GM21423 (cell line): Measurements from ENCODE around the gene C17orf75.

Experiments
- ATAC-seq: cut with Tn5 transposase; IDR thresholded peaks from one replicate; pipeline ENCODE4 v1.9.1; 2021; ENCODE audit warnings: mild to moderate bottlenecking, moderate library complexity; ENCODE audit not compliant: unreplicated experiment

Gene C17orf75

GRCh38 chr17:32305049-32305448, 36.9 kb downstream of the C17orf75 start:
- no peak for ATAC-seq

- ATAC-seq = no peak
Observed at GRCh38 chr17:32303781-32304288, 38.1 kb downstream of the C17orf75 start.

DNA sequence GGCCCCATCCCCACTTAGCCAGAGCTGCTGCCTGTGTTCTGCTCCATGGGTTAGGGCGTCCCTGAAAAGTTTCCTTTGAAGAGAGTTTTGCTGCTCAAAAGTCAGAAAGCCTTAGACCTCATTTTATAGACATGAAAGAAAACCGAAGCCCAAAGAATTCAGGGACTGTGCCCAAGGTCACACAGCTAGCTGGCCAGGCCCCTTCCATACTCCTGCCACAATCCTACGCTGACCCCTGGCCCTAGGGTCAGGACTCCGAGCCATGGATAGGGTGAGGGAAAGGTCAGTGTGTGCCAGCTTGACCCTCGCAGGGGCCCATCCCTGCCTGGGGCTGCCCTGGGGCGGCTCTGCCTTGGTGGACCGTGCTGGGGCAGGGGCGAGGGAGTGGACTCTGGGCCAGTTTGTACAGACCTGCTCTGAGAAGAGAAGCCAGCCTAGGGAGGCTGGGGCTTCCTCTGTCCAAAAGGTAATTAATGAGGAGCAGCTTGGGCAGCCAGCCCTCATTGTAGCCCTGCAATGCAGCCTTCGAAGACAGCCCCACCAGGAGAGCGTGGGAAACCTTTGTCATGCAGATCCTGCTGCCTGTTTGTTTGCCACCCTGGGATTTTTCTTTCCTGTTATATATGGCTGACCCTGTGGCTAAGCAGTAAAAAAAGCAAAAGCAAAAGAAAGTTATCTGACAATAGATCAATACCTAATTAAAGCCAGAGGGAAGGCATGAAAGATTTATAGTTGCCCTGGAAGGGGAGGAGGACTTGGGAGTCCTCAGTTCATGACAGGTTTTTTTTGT, 38.9 kb downstream of the C17orf75 start:
- no peak for ATAC-seq

DNA sequence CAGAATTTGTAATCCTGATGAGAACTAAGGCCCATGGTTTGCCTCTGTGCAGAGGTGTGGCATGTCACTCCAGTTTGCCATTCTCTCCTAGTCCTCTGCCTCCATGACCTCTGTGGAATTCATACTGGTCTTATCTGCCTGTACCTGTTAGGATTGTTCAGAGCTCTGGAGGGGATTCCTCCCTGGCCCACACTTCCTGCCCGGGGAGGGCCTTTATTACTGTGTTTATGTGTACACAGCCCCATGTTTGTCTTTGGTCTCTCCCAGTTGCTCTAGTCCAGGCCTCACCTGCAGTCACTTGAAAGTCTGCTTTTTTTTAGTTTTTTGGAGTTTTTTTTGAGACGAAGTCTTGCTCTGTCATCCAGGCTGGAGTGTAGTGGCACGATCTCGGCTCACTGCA, 39.9 kb downstream of the C17orf75 start:
- ATAC-seq = no peak

GRCh38 chr17:32299580-32300164, 42.3 kb downstream of the C17orf75 start:
- ATAC-seq = no peak

DNA sequence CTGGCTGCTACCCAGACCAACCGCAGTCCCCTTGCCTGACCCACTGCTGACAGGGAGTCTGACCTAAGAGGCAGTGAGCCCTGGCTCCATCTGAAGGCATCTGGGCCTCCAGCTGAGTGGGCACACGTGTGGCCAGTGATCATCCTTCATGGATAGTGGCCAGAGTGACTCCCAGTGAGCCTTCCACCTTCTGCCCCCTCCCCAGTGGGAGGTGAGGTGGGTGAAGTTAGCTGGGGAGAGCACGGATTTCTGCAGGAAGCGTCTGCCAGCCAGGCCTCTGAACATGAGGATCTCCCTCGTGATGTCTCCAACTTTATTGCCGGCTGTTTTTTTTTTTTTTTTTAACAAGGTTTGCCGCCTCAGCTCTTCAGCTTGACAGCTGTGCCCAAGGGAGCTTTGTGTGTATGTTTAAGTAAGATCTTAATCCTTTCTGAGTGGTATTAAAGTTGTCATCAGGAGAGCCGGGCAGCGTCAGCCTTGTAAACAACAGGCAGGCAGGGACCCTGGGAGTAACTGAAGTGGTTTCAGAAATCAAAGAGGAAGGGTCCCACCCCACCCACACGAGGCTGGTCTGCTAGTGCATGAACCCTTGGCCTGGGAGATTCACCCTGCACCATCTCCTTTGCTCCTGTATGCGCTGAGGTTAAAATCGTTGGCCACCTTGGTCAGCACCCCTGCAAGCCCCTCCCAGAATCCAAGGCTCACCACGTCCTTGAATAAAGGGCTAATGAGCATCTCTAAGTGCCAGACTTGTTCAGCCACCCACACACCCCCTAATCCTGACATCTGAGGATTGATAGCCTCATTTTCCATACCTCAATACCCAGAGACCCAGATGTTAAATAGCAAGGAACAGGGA, 43.0 kb downstream of the C17orf75 start:
- no peak for ATAC-seq

DNA sequence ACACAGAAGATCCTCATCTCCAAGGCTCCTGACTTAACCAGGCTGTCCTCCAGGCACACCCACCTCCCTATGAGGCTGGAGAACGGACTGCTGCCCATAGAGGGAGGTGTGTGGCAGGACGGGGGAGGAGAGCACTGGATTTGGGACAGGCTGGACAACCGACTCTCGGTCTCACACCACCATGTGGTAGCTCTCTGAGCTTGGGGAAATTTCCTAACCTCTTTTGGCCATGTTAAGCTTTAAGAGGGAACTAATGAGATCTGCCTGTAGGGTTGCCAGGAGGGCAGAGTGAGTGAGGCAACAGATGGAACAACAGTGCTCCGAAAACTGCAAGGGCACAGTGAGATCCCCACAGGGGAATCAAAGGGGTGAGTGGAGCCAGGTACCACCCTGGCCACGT, 43.7 kb downstream of the C17orf75 start:
- no peak for ATAC-seq

DNA sequence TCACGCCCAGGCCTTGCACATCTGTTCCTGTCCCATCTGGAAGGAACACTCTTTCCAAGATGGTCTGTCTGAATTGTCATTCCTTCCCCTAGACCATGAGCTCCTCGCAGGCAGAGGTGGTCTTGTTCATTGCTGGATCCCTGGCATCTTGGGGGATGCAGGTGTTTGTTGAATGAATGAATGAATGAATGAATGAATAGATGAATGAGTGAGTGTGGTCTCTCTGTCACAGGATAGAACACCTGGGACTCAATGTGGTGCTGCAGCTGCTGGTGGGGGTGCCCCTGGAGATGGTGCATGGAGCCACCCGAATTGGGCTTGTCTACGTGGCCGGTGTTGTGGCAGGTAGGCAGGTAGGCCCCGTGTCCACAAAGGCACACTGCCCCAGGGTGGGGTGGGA, 44.1 kb downstream of the C17orf75 start:
- no peak for ATAC-seq

- ATAC-seq = no peak
Observed at GRCh38 chr17:32297424-32297823, 44.5 kb downstream of the C17orf75 start.

- no peak for ATAC-seq
Observed at GRCh38 chr17:32292094-32292493, 49.9 kb downstream of the C17orf75 start.

DNA sequence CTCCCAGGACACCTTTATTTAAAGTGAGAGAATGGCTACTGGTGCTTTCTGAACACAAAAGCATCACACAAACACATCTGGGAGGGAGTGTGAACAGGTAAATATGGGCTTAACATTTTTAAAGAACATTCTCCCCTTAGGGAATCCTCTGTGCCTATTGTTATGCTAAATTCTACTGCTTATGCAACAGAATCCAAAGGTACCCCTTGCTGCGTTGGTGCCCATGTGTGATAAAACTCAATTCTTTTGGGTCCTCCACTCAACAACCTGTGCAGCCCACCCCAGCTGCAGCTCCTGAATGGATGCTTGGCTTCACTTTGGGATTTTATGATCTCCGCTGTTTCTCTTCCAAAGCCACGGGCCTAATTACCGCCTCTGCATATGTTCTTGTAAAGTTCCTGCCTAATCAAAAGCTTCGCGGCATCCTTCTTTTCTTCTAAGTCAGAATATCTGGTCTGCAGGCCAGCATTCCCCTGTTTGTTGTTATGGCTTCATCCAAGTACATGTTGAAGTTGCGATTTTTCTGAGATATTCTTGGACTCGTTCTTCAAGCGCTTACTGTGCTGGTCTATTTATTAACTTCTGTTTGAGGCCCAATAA, 52.4 kb downstream of the C17orf75 start:
- no peak for ATAC-seq

DNA sequence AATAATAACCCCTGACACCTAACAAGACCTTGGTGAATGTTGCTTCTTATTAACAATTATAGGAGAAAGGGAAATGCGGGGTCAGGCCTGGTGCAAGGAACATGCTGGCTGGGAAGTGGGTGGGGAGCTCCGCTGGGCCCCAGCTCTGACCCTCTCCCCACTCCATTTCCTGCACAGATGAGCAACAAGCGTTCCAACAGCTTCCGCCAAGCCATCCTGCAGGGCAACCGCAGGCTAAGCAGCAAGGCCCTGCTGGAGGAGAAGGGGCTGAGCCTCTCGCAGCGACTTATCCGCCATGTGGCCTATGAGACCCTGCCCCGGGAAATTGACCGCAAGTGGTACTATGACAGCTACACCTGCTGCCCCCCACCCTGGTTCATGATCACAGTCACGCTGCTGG, 53.4 kb downstream of the C17orf75 start:
- ATAC-seq = no peak

DNA sequence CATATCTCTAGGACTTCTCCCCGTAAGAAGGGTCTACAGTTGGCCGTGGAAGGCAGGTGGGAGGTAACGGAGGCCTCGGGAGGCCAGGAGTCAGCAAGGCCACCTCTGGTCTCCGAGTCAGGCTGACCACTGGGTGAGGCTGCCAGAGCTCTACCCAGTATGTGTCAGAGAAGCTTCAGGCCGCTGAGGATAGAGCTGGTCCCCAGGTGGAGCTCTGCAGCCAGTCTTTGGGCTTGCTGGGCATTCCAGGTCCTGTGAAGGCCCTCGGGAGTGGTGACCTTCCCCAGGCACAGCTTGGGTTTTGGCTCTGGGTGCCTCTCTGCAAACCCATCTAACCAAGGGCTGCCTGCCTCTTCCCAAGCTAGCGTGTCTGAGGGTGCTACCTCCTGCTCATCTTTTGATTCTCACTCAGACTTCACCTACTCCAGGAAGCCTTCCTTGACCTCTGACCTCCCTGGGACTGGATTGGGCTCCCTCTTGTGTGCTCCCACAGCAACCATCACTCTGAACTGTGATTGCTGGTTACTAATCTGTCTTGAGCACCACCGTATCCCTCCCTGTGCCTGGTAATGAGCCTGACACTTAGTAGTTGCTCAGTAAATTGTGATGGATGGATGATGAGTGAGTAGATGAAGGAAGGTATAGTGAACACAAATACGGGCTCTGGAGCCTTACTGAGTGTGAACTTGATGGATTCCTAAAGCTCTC, 54.0 kb downstream of the C17orf75 start:
- no peak for ATAC-seq

GRCh38 chr17:32286518-32286900, 55.5 kb downstream of the C17orf75 start:
- ATAC-seq = no peak

- ATAC-seq = no peak
Observed at GRCh38 chr17:32285746-32286517, 56.0 kb downstream of the C17orf75 start.

- ATAC-seq = no peak
Observed at GRCh38 chr17:32285306-32285705, 56.7 kb downstream of the C17orf75 start.

- no peak for ATAC-seq
Observed at GRCh38 chr17:32283745-32284201, 58.2 kb downstream of the C17orf75 start.

DNA sequence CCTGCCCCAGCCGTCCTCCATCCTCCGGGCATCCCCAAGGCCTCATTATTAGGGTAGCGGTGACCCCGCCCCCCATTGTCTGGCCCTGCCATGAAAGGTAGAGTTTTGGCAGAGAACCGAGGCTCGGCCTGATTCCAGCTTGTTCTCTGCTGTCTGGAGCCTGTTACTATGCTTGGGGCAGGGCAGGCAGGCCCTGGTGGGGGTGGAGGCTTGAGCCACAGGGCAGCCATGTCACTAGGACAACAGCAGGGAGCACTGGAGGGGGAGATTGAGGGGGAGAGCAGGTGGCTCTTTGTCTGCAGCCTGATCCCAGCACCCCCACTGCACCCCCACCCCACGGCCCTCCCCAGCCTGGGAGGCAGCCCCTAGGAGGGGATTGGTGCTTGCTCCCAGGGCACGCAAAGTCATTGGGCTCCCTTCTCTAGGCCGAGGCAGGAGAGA, 60.9 kb downstream of the C17orf75 start:
- ATAC-seq = no peak

DNA sequence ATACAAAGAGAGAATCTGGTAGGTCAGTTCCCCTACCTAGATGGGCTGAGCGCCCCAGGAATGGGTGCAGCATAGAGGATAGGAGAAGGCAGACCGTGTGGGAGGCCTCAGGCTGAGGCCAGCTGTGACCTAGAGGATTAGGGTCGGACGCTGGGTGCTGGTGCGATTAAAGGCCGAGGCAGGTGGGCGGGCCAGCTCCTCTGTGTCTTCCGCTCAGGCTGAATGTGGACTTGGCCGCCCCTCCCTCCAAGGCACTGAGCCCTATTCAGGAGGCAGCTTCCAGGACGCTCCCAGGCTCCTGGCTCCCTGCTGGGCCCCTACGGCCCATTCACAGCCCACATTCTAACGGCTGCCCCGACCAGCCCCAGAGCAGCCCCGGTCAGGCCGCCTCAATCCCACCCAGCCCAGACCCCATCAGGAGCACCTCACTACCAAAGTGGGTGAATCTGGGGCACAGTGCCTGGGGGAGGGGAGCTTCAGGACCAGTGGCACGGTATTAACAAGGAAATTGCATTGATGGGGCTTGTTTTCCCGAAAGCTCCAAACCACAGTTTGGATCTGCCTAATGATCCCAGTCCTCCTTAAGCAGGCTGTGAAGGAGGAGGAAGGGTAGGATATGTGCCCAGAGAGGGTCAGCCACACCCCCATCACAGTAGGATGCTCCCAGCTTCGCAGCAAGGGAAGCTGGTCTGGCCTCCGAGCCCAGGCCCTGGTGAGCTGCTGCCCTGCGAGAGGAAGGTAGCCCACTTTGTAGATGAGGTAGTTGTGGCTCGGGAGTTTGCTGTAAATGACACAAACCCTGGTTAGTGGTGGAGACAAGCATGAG, 61.9 kb downstream of the C17orf75 start:
- no peak for ATAC-seq
